ENCODE results near the gene PNKP. TPM values are rescaled to one million over a fixed set of nuclear protein-coding genes. Genes with fewer than 3 reads are reported as not detected.

The PNKP gene
- total RNA-seq, 1 donor from 2014 or later: 144 TPM

GRCh38 chr19:49811328-49811727, 56.0 kb downstream of the PNKP start:
- no peak overlapping the region for H3K27ac Mint-ChIP-seq
- DNase-seq (ENCODE audit: low spot score, unreplicated experiment): no peak
- no peaks in the 10 kb centered on the region for H3K27me3 Mint-ChIP-seq
- H3K4me3 Mint-ChIP-seq (ENCODE audit: low read depth): peak overlapping the region; percentile 98
- peaks cover 2% of the 10 kb centered on the region for H3K36me3 Mint-ChIP-seq (ENCODE audit: insufficient read depth)
- H3K4me1 Mint-ChIP-seq (ENCODE audit: low read depth): peaks cover 14% of the 10 kb centered on the region
- no peaks in the 10 kb centered on the region for H3K9me3 Mint-ChIP-seq (ENCODE audit: low read depth)
- no peak for TF ChIP-seq CTCF (IDR thresholded peaks at IDR 0.05; ENCODE audit: unreplicated experiment)

Small RNA genes within 50 kb of the gene (microRNA-seq; reads per million reads assigned to microRNA genes)
- 15.5 reads per million, percentile 26 among the genes with 10 or more reads in this experiment for gene MIR4749 (ENCODE audit: borderline number of aligned reads, unreplicated experiment)
- gene MIR4750 (ENCODE audit: borderline number of aligned reads, unreplicated experiment): 4.2 reads per million
- 4.8 reads per million for gene MIR6800 (ENCODE audit: borderline number of aligned reads, unreplicated experiment)

Other genes with a start within 250 kb of the PNKP start
- gene RRAS, start 227.4 kb downstream of the PNKP start, total RNA-seq: 2.6 and 3.9 TPM in 2 replicates
- 83.2 and 90.7 TPM in 2 replicates for gene SCAF1, start 225.4 kb downstream of the PNKP start, total RNA-seq
- gene IRF3, start 201.7 kb downstream of the PNKP start, total RNA-seq: 103 and 110 TPM in 2 replicates
- gene BCL2L12, start 201.6 kb downstream of the PNKP start, total RNA-seq: 58.5 and 59.0 TPM in 2 replicates
- 299 and 306 TPM in 2 replicates for gene PRMT1, start 190.3 kb downstream of the PNKP start, total RNA-seq
- 7.7 TPM in 2 replicates for gene ADM5, start 178.0 kb downstream of the PNKP start, total RNA-seq
- 49.9 and 53.1 TPM in 2 replicates for gene CPT1C, start 176.5 kb downstream of the PNKP start, total RNA-seq
- not detected in 2 replicates for gene TSKS, start 104.3 kb downstream of the PNKP start, total RNA-seq
- 76.0 and 76.3 TPM in 2 replicates for gene AP2A1, start 100.6 kb downstream of the PNKP start, total RNA-seq
- gene FUZ, start 54.3 kb downstream of the PNKP start, total RNA-seq: 37.8 and 40.0 TPM in 2 replicates
- 136 and 141 TPM in 2 replicates for gene MED25, start 49.3 kb downstream of the PNKP start, total RNA-seq
- gene PTOV1, start 16.4 kb downstream of the PNKP start, total RNA-seq: 518 and 564 TPM in 2 replicates
- gene AKT1S1, start 9.8 kb upstream of the PNKP start, total RNA-seq: 41.5 and 48.8 TPM in 2 replicates
- gene TBC1D17, start 10.1 kb upstream of the PNKP start, total RNA-seq: 44.6 and 45.4 TPM in 2 replicates
- gene IL4I1, start 29.3 kb upstream of the PNKP start, total RNA-seq: 0.24 and 0.40 TPM in 2 replicates
- gene ATF5, start 61.6 kb upstream of the PNKP start, total RNA-seq: 14.5 and 15.9 TPM in 2 replicates
- gene NUP62, start 61.9 kb upstream of the PNKP start, total RNA-seq: 80.8 and 85.9 TPM in 2 replicates
- not detected in 2 replicates for gene SIGLEC11, start 93.6 kb upstream of the PNKP start, total RNA-seq
- gene VRK3, start 157.8 kb upstream of the PNKP start, total RNA-seq: 45.4 and 53.4 TPM in 2 replicates
- gene ZNF473, start 158.4 kb upstream of the PNKP start, total RNA-seq: 15.5 TPM in 2 replicates

All from progenitor cell of endocrine pancreas (in vitro differentiated cells).